HG03520 (cell line): ENCODE results near the gene IRX4.

ENCODE experiments used
- ATAC-seq: cut with Tn5 transposase; IDR thresholded peaks from one replicate; pipeline ENCODE4 v1.9.1; 2021; ENCODE audit warnings: mild to moderate bottlenecking, moderate library complexity; ENCODE audit not compliant: unreplicated experiment

Gene IRX4

GRCh38 chr5:1892685-1893445 is 10.1 kb upstream of the IRX4 start:
- ATAC-seq = no peak

DNA sequence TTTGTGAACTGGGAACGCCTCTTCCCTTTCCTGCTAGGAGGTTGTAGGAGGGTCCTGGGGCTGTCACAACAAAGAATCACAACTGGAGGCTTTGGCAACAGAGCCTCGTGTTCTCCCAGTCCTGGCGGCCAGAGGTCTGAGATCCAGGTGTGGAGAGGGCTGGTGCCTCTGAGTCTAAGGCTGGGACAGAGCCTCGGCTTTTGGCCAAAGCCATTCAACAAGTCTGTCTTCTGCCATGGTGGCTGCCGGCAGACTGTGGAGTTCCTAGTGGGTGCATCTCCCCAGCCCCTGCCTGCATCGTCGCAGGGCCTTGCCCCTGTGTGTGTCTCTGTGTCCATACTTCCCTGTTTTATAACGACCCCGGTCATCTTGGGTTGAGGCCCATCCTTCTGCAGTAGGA is 9.5 kb upstream of the IRX4 start:
- no peak for ATAC-seq

GRCh38 chr5:1891391-1891790 is 8.7 kb upstream of the IRX4 start:
- ATAC-seq = no peak

GRCh38 chr5:1890296-1890695 is 7.6 kb upstream of the IRX4 start:
- no peak for ATAC-seq

GRCh38 chr5:1889321-1890065 is 6.8 kb upstream of the IRX4 start:
- ATAC-seq = no peak

- no peak for ATAC-seq
Measured at GRCh38 chr5:1888541-1889251, 6.0 kb upstream of the IRX4 start.

GRCh38 chr5:1887588-1888360 is 5.0 kb upstream of the IRX4 start:
- no peak for ATAC-seq

DNA sequence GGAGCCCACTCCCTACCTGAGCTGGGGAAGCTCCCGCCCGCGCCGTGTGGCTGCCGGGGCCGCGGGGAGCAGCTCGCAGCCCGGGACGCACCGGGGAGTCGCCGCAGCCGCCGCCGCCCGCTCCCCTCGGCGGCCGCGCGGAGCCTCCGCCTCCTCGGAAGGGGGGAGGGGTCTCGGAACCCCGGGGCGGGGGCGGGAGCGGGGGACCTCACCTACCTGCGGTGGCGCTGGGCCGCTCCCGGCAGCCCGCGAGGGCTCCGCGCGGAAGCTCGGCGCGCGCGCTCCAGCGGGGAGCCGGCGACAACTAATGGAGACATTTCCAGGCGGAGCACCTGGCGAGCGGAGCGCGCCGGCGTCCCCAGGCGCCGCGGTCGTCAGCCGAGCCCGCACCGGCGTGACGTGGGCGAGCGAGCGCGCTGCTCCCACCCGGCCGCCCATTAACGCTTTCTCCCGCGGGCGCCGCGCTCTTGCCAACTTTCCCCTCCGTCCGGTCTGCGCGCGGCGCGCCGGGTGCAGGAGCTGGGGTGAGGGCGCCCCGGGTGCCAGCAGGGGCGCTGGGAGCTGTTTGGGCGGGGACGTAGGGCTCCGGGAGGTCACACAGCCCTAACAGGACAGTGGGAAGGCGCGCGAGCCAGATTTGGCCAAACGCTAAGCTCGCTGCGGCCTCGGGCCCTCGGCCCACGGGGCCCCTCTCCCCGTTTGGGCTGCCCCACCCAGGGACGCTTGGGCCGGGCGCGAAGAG is 4.3 kb upstream of the IRX4 start:
- ATAC-seq = no peak

- ATAC-seq = no peak
Measured at GRCh38 chr5:1885868-1886845, 3.4 kb upstream of the IRX4 start.

DNA sequence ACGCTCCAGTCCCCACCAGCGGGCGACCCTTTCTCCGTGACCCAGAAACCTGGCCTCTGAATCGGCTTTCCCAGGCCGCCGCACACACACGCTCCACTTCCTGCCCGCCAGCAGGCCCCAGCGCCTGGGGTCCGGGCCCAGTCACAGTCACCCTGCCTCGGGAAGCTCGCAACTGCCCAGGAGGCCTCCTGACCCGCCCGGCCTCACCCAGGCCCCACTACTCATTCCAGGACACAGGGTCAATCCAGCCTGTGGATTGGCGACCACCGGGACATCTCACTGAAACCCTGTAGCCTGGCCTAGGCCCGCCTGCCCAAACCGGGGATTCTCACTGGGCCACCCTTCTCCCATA is 2.7 kb upstream of the IRX4 start:
- ATAC-seq = no peak

- ATAC-seq = no peak
Measured at GRCh38 chr5:1884678-1885403, 2.1 kb upstream of the IRX4 start.

- no peak for ATAC-seq
Measured at GRCh38 chr5:1883925-1884677, 1.4 kb upstream of the IRX4 start.

GRCh38 chr5:1883120-1883924 is 597 bp upstream of the IRX4 start:
- no peak for ATAC-seq

DNA sequence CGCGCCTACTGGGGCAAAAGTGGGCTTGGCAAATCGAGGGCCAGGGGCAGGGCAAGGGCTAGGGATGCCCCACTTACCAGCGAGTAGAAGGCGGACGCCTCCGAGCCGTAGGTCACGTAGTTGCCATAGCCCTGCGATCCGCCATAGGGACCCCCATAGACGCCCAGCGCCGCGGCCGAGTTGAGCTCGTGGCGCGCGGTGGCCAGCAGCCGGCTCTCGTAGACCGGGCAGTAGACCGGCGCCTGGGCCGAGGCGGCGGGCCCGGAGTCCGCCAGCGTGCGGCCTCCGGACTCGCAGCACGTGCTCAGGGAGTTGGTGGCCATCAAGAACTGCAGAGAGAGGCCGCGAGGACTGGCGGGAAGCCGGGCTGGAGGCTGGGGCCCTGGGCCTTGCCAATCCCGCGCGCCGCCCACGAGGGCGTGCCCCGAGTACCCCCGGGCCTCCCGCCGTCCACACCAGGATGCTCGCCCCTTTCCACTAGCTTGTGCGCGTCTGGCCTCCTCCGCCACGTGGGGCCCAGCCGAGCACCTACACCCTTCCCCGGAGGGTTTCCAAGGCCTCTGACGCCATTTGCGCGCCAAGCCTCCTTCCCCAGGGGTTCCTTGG is 891 bp downstream of the IRX4 start:
- no peak for ATAC-seq

GRCh38 chr5:1881098-1881572 is 1.6 kb downstream of the IRX4 start:
- ATAC-seq = no peak

DNA sequence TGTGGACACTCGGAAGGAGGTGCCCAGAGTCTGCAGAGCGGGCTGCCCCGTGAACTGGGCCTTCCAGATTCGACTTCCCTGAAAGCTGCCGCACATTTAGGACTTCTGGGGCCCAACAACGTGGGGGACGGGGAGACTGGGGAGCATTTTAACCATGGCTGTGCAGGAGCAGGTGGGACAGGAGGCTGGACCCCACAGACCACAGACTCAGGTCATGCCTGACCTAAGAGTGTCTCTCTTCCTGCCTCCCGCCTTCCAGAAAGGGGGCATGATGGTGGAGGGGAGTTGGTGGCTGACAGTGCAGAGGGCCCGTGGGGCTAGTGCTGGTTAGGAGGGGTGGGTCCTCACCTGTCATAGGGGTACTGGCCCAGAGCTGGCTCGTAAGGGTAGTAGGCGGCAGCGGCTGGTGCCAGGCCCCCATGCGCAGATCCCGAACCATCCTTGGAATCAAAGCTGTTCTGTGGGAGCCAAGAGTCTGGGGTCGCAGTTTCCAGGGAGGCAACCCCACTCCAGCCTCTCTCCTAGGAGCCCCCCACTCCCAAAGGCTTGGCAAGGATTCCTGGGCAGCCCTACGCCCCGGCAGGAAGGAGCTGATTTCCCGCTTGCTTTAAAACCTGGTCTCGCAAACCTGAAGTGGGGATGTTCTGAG is 2.2 kb downstream of the IRX4 start:
- no peak for ATAC-seq
